ENCODE measurements around the gene ADPRHL1. TPM values are rescaled to one million over a fixed set of nuclear protein-coding genes. Genes with fewer than 3 reads are reported as not detected.
"Not testable (repeated sequence)": the region's sequence is repeated elsewhere in the genome, so short reads cannot be mapped to it uniquely, and the experiment has no call there.

ADPRHL1 gene
- total RNA-seq, 2 donors from 2014 or later = 1.6 to 2.9 TPM

- Mint-ChIP-seq H3K4me1 (peaks cover 17% of the 10 kb centered on the region), H3K27ac (peak overlapping the region; percentile 79), H3K9me3 (peaks cover 15% of the 10 kb centered on the region), H3K4me3 (peak overlapping the region; percentile 69), H3K36me3 (ENCODE audit: low read depth) (peaks cover 3% of the 10 kb centered on the region), H3K27me3 (ENCODE audit: insufficient read depth) (no peaks in the 10 kb centered on the region)
- Histone ChIP-seq H3K9me3 (ENCODE audit: control insufficient read depth, low read length) (peaks cover 12% of the 10 kb centered on the region), H3K4me3 (ENCODE audit: low read length) (peak overlapping the region; percentile 93), H3K36me3 (ENCODE audit: control insufficient read depth, insufficient read depth, low read length) (no peaks in the 10 kb centered on the region), H3K27ac (ENCODE audit: low read depth, low read length) (no peak overlapping the region), H3K9ac (ENCODE audit: extremely low read depth, low read length, poor library complexity, severe bottlenecking) (peak overlapping the region; percentile 44), H3K4me1 (ENCODE audit: control insufficient read depth, insufficient read depth, low read length) (peaks cover 4% of the 10 kb centered on the region), H3K27me3 (ENCODE audit: control insufficient read depth, insufficient read depth, low read length, poor library complexity, severe bottlenecking) (no peaks in the 10 kb centered on the region)
- peak; percentile 96 for DNase-seq
- peak; percentile 96 for TF ChIP-seq CTCF (conservative IDR thresholded peaks at IDR 0.05)
- 9 to 29% methylated on average over 15 to 63 of the region's 63 CpGs for WGBS, 2 experiments (ENCODE audit: insufficient coverage in 1 of 2, insufficient read length in 1 of 2)
Observed at GRCh38 chr13:113393563-113394338, 59.5 kb downstream of the ADPRHL1 start.

- H3K4me3 ChIP-seq (ENCODE audit: low read length) = peak overlapping the region; percentile 93
- DNase-seq = no peak
- no peak overlapping the region for H3K27ac ChIP-seq (ENCODE audit: low read depth, low read length)
- H3K9me3 Mint-ChIP-seq = peaks cover 21% of the 10 kb centered on the region
- H3K9me3 ChIP-seq (ENCODE audit: control insufficient read depth, low read length) = peaks cover 17% of the 10 kb centered on the region
- peak overlapping the region; percentile 69 for H3K4me3 Mint-ChIP-seq
- no peak overlapping the region for H3K9ac ChIP-seq (ENCODE audit: extremely low read depth, low read length, poor library complexity, severe bottlenecking)
- H3K4me1 Mint-ChIP-seq = peaks cover 14% of the 10 kb centered on the region
- H3K27me3 ChIP-seq (ENCODE audit: control insufficient read depth, insufficient read depth, low read length, poor library complexity, severe bottlenecking) = no peaks in the 10 kb centered on the region
- 94 to 98% methylated on average over 9 to 13 of the region's 13 CpGs for WGBS, 2 experiments (ENCODE audit: insufficient coverage in 1 of 2, insufficient read length in 1 of 2)
- no peaks in the 10 kb centered on the region for H3K36me3 ChIP-seq (ENCODE audit: control insufficient read depth, insufficient read depth, low read length)
- H3K27ac Mint-ChIP-seq = peak overlapping the region; percentile 79
- TF ChIP-seq CTCF (conservative IDR thresholded peaks at IDR 0.05) = no peak
- peaks cover 2% of the 10 kb centered on the region for H3K4me1 ChIP-seq (ENCODE audit: control insufficient read depth, insufficient read depth, low read length)
- H3K27me3 Mint-ChIP-seq (ENCODE audit: insufficient read depth) = no peaks in the 10 kb centered on the region
- H3K36me3 Mint-ChIP-seq (ENCODE audit: low read depth) = peaks cover 3% of the 10 kb centered on the region
Observed at GRCh38 chr13:113393226-113393562, 60.1 kb downstream of the ADPRHL1 start.

GRCh38 chr13:113390874-113391497, 62.3 kb downstream of the ADPRHL1 start:
- H3K27ac Mint-ChIP-seq = no peak overlapping the region
- DNase-seq = peak; percentile 83
- no peaks in the 10 kb centered on the region for H3K4me1 ChIP-seq (ENCODE audit: control insufficient read depth, insufficient read depth, low read length)
- H3K27ac ChIP-seq (ENCODE audit: low read depth, low read length) = no peak overlapping the region
- H3K9ac ChIP-seq (ENCODE audit: extremely low read depth, low read length, poor library complexity, severe bottlenecking) = no peak overlapping the region
- peaks cover 8% of the 10 kb centered on the region for H3K4me1 Mint-ChIP-seq
- peaks cover 8% of the 10 kb centered on the region for H3K27me3 Mint-ChIP-seq (ENCODE audit: insufficient read depth)
- TF ChIP-seq CTCF (conservative IDR thresholded peaks at IDR 0.05) = peak; percentile 57
- no peak overlapping the region for H3K4me3 ChIP-seq (ENCODE audit: low read length)
- WGBS, 2 experiments (ENCODE audit: insufficient coverage in 1 of 2, insufficient read length in 1 of 2) = 52 to 64% methylated on average over 8 to 10 of the region's 10 CpGs
- no peaks in the 10 kb centered on the region for H3K36me3 ChIP-seq (ENCODE audit: control insufficient read depth, insufficient read depth, low read length)
- H3K4me3 Mint-ChIP-seq = no peak overlapping the region
- no peaks in the 10 kb centered on the region for H3K27me3 ChIP-seq (ENCODE audit: control insufficient read depth, insufficient read depth, low read length, poor library complexity, severe bottlenecking)
- peaks cover 3% of the 10 kb centered on the region for H3K36me3 Mint-ChIP-seq (ENCODE audit: low read depth)
- peaks cover 39% of the 10 kb centered on the region for H3K9me3 ChIP-seq (ENCODE audit: control insufficient read depth, low read length)
- peaks cover 42% of the 10 kb centered on the region for H3K9me3 Mint-ChIP-seq

- not testable (repeated sequence) for H3K9ac ChIP-seq (ENCODE audit: extremely low read depth, low read length, poor library complexity, severe bottlenecking); H3K27me3 Mint-ChIP-seq (ENCODE audit: insufficient read depth); DNase-seq; H3K4me3 ChIP-seq (ENCODE audit: low read length); H3K36me3 ChIP-seq (ENCODE audit: control insufficient read depth, insufficient read depth, low read length); H3K27me3 ChIP-seq (ENCODE audit: control insufficient read depth, insufficient read depth, low read length, poor library complexity, severe bottlenecking); H3K36me3 Mint-ChIP-seq (ENCODE audit: low read depth); H3K27ac Mint-ChIP-seq; H3K4me1 ChIP-seq (ENCODE audit: control insufficient read depth, insufficient read depth, low read length); H3K27ac ChIP-seq (ENCODE audit: low read depth, low read length); H3K4me3 Mint-ChIP-seq; H3K4me1 Mint-ChIP-seq
- 86 to 87% methylated on average over 8 of the region's 8 CpGs for WGBS, 2 experiments (ENCODE audit: insufficient coverage in 1 of 2, insufficient read length in 1 of 2)
- H3K9me3 ChIP-seq (ENCODE audit: control insufficient read depth, low read length) = peaks cover 47% of the 10 kb centered on the region
- peaks cover 56% of the 10 kb centered on the region for H3K9me3 Mint-ChIP-seq
Observed at GRCh38 chr13:113389586-113389985, 63.7 kb downstream of the ADPRHL1 start.
